Hematopoietic multipotent progenitor cell treated with erythropoietin and hydrocortisone succinate and interleukin-3 and kit ligand, for 17 days (in vitro differentiated cells): Measurements from ENCODE around the gene EMILIN3.

Experiments used
- DNase-seq: peaks from one replicate; pipeline ENCODE4 v3.0.0-alpha.2; 2015; ENCODE audit warnings: low spot score

Gene EMILIN3, protein sequence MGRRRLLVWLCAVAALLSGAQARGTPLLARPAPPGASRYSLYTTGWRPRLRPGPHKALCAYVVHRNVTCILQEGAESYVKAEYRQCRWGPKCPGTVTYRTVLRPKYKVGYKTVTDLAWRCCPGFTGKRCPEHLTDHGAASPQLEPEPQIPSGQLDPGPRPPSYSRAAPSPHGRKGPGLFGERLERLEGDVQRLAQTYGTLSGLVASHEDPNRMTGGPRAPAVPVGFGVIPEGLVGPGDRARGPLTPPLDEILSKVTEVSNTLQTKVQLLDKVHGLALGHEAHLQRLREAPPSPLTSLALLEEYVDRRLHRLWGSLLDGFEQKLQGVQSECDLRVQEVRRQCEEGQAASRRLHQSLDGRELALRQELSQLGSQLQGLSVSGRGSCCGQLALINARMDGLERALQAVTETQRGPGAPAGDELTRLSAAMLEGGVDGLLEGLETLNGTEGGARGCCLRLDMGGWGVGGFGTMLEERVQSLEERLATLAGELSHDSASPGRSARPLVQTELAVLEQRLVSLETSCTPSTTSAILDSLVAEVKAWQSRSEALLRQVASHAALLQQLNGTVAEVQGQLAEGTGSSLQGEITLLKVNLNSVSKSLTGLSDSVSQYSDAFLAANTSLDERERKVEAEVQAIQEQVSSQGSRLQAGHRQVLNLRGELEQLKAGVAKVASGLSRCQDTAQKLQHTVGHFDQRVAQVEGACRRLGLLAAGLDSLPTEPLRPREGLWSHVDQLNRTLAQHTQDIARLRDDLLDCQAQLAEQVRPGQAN

DNA sequence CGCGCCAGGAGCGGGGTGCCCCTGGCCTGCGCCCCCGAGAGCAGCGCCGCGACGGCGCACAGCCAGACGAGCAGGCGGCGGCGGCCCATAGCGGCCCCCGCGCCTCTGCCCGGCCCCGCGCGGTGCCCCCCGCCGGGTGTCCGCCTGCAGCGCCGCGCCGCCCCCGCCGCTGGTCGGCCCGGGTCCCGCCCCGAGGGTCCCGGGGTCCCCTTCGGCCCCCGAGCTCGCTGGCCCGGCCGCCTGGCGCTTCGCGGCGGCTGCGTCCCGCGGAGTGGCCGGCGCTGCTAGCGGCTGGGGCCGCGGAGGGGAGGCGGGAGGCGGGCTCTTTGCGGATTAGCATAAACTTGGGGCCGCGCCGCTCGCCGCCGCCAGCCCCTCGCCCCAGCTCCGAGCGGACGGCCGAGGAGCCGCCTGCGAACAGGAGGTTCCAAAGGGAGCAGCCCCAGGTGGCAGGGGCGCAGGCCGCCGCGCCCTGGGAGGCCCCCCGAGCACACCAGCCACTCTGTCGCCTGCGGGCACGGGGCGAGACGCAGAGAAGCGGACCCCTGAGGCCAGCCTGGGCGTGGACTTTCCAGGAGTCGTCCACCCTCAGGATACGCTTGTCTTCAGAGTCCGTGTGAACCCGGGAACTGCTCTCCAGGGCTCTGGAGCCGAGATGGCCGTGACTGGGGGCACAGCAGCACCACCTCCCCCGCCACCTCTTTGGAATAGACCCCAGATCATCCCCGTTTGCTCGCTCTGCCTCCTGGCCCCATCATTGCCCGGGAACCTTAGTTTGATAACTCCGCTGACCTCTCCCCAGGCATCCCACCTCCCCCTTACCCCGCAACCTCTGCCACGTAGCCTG lies at the start of gene EMILIN3:
TSS of gene EMILIN3 (minus strand) at position 273 of the 847 bp plus-strand sequence. CDS start at position 89, 184 bp downstream.
- DNase-seq, result no peak

DNA sequence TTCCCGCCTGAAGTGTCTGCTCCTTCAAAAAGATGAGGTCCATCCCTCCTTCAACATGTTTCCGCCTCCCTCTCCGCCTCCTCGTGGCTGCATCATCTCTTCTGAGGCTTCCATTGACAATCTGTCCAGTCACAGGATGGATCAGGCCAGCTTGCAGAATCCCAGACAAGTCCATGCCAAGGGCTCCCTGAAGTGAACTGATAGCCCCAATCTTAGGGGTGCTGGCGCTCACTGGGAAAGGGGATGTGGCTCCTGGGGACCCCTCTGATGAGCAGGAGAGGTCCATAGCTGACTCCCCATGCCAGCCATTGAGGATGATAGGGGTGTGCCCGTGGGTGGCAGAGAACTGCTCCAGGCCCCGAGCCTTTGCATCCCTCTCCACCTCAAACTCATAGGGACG lies 48.6 kb upstream of the EMILIN3 start:
- DNase-seq, result no peak

DNA sequence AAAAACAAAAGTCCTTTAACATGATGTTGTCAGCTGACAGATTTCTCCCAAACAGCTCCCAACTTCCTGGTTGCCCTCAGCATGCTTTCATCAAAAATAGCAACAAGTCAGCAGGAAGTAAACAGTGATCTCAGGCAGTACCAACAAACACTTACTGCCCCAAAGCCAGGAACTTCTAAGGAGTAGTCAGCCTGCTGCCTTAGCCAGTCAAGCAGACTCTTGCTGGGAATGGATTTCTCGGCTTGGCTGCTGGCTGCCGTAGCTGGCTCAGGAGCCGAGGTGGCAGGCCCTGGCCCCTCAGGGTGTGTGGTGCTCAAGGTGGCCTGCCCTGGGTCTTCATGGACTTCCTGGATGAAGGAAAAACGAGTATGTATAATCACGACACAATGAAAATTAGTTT lies 46.6 kb upstream of the EMILIN3 start:
- no peak for DNase-seq

DNA sequence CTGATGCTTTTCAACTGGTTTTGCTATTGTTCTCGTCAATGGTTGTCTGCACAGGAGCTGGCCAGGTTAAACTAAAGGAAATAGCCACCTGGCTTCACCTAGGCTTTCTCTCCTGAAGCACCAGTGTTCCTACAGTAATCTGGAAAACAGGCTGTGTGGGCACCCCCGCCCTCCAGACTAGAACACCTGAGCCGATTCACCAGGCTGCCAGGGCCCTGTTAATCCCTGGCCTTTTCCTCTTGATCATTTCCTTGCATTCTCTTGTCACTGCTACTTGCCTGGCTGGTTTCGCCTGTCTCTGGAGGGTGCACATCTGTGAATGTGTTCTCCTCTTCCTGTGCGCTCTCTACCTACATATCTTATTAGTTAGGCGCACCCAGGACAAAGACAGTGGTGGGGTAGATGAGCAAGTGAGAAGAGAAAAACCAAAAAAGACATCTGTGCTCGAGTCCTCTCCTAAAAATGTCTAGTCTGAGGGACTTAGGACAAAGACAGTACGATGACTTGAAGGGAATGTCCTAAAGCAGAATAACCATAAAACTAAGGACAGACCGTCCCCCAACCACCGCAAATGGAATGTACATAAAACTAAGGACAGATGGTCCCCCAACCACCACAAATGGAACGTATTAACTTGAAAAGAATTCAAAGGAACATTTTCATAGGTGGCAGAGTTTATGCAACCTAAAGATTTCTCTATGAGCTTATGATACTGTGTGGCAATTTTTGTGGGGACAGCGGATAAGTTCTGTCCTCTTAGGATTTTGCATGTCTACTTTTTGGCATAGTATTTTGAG lies 45.9 kb upstream of the EMILIN3 start:
- DNase-seq, result no peak

DNA sequence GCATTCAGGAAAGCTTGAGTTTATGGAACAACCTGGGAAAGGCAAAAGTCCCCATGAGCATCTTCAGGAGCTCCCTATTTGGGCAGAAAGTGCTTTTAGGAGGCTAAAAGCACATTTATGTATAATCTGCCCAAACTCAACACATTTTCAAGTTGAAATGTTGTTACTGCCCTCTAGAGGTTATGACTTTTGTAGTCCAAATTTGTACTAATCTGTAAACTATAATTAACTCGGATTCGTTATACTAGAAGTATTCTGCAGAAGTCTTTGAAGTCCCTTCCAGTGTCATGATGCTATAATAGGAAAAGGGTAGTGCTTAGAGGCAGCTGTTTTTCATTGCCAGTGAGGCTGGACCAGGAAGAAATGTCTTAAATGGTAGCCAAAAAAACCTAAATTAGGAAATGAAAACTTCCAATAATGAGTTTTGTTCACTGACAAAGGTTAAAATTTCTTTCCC lies 44.8 kb upstream of the EMILIN3 start:
- DNase-seq, result no peak

DNA sequence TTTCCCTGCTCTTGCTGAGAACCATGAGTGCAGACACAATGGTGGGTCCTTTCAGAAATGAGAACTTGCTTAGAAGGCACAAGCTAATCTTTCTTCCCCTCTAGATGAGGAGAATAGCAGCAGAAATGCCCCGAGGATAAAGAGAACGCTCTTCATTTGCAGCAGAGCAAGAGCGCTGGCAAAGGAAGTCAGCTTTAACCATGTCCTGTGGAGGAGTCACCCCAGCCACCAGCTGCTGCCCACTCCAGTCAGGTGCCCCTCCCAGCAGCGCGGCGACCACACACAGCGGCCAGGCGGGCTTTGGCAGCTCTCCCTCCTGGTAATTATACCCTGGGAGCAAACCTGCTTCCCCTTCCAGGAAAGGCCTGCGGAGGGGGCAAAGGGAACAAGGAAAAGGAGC lies 42.4 kb upstream of the EMILIN3 start:
- DNase-seq, result no peak

DNA sequence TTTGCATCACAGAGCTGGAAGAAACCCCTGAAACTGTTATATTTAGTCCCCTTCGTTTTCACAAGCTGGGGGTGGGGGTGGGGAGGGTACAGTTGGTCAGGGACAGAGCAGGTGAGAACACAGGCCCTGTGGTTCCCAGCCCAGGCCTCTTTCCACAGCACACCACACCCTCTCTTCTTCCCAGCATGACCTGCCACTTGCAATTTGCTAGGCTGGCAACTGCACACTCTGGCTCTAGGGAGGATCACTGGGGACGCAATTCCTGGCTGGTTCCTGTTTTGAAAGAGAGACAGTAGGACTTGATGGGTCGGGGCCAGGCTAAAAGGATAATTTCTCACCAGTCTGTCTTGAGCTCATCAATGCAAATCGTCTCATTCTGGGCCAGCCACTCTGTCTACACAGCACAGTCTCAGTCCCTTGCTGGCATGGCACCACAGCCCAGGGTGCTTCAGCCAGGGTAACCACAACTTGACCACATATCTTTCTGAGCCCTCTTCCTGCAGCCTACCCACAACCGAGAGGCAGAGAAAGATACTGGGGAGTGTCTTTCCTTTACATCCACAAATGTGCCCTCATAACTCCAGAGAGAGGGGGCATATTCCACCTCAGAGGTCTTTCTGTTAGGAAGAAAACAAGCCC lies 41.7 kb upstream of the EMILIN3 start:
- no peak for DNase-seq

DNA sequence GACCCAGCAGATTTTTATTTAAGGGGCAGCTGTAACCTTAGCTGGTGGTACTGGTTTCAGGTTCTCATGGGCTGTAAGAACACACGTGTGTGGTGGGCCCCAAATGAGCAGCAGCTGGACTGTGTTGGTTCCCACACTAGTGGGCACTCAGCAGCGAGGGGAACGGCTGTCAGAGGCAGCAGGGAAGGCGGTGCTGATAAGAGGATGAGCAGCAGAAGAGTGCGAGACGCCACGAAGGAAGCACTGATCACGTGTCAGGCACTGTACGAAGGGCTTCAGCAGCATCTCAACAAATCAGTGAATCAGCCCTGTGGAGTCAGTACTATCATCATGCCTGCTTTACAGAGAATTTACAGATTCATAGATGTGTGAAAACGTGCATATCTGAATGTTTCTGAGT lies 41.0 kb upstream of the EMILIN3 start:
- peak; percentile 19 for DNase-seq

DNA sequence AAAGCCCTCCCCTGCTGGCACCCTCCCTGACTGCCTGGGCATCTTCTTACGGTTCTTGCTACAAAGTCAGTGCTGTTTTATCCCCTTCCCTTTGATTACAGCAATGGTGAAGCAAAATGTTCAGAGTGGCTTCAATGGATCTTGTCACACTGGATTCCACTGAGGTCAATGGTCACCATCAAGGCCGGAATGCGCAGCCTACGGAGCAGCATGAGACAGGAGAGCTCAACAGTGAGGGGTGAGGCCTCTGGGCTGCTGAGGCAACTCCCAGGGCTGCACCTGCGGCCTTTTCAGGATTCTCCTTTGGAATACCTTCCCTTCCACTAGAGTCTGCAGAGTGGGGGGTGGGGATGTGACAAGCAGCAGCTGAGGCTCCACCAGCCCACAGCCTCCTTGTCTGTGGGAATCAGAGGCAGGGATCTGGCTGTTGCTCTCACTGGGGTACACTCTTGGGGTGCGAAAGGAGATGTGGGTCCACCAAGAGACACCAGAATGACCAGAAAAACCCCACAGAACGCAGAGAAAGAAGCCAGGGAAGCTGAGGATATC lies 40.4 kb upstream of the EMILIN3 start:
- DNase-seq, result no peak

DNA sequence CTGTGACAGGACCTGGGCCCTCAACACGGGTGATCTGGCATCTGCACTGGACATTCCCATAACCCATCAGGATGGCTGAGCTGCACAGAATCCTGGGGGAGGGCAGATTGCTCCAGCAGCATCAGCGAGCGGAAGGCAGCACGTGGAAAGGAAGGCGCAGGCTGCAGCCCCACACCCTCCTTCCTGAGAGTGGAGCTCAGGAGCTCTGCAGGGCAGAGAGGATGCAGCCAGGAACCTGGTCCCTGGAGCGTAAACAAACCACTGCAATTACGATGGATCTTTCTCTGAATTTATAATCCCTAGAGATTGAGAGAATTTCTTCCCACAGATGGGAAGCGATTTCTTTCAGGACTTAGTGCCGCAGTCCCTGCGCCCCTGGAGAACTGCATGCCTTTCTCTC lies 39.7 kb upstream of the EMILIN3 start:
- DNase-seq, result no peak

DNA sequence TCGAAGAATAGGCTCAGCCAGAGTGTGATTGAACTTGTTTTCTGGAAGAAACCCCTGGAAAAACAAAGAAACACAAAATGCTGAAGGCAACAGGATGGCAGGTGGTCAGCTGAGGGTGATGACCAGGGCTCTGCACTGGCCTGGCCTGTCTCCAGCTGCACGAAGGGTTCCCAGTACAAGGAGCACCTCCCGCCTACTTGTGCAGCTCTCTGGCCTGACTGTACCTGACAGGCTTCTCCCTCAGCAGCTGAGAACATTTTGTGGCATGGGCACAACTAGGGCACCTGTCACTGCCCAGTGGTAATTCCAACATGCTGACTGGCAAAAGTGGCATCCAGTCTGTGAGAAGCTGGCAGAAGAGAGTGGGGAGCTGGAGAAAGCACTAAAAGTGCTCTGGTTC lies 38.8 kb upstream of the EMILIN3 start:
- DNase-seq, result no peak

DNA sequence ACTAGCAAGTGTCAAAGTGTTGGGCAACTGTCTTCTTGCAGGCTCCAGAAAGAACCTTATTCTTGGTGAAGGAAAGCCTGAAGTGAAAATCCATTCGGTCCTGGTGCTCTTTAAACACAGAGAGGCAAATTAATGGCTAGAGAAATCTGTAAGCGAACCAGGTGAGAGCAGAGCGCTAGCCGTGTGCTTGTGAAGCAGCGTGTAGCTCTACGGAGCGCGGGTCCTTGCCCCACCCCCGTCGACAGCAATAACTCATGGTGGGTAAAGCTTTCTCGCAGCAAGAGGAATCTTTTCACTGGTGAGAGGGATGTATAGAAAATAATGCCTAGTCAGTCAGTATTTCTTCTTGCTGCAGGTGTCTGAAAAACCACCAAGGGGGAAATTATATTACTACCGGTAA lies 37.0 kb upstream of the EMILIN3 start:
- no peak for DNase-seq

DNA sequence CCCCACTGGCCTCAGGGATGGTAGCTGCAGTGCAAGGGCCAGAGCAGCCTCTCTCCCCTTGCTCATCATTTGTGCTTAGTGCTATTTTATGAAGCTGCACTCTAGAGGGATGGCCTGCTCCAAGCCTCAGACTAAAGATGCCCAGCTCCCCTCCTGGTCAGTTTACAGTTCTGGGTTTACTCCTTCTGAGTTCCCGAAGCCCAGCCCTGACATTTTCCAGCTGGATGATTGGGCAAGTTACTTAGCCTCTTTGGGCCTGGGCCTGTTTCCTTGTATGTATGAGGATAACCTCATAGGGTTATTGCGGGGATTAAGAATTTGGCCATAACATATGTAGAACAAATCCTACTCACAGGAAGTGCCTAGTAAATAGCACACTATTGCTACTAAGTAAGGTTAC lies 31.8 kb upstream of the EMILIN3 start:
- DNase-seq, result no peak

DNA sequence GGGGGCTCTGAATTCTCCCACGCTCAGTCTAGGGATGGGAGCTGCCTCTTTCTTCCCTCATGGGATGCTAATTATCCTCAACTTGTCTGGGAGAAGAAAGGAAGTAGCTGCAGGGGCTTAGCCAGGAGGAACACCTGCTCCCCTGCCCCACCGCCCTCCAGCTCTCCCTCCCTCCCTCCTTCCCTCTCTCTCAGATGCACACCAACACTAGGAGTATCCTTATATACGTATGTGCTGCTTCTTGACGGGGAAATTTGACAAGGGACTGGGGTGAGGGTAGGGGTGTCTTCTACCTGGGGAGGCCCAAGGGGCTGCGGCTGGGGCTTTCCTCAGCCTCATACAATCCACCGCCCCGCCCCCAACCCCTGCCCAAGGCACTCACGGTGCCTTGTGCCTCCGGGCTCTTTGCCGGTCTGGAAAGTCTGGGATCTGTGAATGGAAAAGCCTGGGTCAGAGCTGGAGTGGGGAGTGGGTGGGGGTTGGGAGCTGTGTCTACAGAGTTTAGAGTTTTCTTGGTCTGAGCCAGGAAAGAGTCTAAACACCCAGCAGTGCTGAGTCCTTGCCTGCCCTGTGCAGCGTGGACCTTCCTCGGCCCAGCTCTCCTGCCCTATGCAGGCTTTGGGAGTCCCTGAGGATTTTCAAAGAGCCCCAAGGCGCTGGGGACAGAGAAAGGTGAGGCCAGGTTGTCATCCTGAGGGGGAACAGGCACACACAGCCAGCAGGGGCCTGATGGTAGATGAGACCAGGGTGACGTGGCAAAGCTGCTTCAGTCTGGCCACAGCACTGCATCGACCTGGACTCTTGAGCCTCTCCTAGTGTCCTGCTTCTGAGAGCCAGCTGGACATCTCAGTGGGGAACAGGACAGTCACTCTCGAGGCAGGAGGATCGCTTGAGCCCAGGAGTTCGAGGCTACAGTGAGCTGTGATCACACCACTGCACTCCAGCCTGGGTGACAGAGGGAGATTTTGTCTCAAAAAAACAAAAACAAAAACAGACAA lies 29.3 kb upstream of the EMILIN3 start:
- DNase-seq, result no peak

DNA sequence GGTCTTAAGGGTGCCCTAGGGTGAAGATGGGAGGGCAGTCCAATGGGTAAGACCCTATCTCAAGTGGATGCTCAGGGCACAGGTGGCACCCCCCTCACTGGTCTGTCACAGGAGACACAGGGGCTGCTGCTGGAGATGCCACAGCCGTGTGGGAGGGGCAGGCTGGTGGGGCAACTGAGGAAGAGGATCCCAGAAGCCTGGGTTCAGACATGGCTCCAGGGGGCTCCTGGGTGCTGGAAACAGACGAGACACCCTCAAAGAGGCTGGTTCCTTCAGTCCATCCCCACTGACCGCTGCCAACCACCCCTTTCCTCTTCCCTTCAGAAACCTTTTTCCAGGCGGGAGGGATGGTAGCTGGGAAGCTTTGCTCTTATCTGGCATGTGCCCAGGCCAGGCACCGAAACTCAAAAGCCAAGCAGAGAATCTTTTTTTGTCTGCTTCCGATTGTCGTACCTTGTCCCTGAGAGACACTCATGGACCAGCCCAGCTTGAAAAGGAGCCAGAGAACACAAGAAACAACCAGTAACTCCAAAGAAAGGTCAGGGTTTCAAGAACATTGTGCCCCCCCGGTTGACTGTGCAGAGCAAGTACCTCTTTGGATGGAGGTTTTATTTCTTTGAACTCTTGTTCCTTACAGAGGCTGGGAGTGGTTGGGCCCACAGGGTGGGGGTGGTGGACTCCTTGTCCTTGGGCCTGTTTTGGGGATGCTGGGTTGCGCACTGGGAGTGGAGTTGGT lies 28.5 kb upstream of the EMILIN3 start:
- DNase-seq, result no peak

DNA sequence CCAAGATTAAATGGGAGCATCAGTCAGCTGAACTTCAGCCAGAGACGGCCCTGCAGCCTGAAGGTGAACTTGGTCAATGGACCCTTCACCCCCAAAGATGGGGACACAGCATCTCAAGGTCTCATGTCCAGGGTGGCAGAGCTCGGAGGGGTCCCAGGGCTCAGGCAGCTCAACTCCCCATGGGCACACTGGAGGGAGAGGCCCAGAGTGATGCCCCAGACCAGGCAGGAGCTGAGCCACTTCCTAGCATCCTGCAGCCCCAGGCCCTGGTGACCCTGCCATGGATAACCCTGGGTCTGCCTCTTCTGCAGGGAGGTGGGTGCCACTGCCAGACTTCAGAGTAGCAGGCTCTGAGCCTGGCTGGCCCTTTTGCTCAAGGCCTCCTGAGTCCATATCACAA lies 27.5 kb upstream of the EMILIN3 start:
- DNase-seq, result no peak

DNA sequence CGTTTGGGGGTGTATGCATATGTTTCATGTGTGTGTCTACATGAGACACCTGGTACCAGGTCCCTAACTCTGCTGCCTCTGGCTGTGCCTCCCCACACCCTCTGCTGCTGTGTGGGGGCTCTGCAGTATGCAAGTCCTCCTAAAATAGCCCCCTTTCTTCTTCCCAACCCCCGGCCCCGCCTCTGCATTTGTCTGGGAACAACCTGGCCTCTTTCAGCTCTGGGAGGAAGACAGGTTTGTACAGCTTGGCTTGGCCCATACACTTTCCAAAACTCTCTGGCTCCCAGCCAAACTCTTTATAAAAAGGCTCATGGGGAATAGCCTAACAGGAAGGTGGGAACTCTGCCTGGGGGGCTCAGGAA lies 27.1 kb upstream of the EMILIN3 start:
- DNase-seq, result no peak

DNA sequence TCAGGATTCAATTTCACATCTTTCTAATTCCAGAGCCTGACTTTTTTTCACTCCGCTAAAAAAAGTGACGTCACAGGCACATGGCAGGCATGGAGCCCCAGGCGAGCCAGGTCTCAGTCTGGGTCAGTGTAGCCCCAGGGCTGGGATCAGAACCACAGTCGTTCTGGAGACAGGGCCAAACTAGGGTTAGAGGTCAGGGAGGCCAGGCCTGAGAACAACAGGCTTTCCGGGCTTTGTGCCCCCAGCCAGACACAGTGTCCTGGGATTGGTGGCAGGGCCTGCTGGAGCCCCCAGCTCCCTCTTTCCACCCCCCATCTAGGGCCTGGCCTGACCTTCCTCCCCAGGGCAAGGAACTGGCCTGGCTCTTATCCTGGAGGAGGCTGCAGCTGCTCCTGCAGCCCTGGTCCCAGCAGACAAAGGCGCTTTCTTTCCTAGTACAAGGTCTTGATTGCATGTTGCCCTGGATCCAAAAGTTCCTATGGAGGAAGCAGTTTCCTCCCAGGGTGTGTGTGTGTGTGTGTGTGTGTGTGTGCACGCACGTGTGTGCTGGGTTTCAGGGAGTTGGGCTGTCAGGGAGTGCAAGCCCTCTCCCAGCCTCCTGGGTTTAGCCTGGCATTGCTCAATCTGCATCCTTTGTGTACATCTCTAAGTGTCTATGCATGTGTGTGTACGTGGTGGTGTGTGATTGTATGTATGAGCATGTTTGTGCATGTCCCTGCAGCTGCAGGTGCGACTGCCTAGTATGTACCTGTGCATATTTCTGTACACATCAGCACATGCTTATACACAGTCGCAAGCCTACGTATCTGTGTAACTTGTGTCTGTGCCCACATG lies 26.5 kb upstream of the EMILIN3 start:
- DNase-seq, result no peak
